NCI-H146 (cell line): ENCODE data around the gene TMPRSS4.

Experiments used
- DNase-seq: peaks from one replicate; lab custom pipeline; 2025; lab: John Stamatoyannopoulos, UW

Gene TMPRSS4

GRCh38 chr11:118136341-118136740 is 59.5 kb downstream of the TMPRSS4 start:
- no peak for DNase-seq

GRCh38 chr11:118136801-118137200 is 59.9 kb downstream of the TMPRSS4 start:
- DNase-seq: no peak

GRCh38 chr11:118138839-118139420 is 62.1 kb downstream of the TMPRSS4 start:
- DNase-seq: no peak

- no peak for DNase-seq
These were observed 62.7 kb downstream of the TMPRSS4 start for GRCh38 chr11:118139578-118139977.

GRCh38 chr11:118142081-118142480 is 65.2 kb downstream of the TMPRSS4 start:
- DNase-seq: no peak

- DNase-seq: peak; percentile 25
These were observed 65.9 kb downstream of the TMPRSS4 start for GRCh38 chr11:118142809-118143208.

- DNase-seq: no peak
These were observed 66.8 kb downstream of the TMPRSS4 start for GRCh38 chr11:118143661-118144185.

GRCh38 chr11:118144301-118145268 is 67.7 kb downstream of the TMPRSS4 start:
- no peak for DNase-seq

GRCh38 chr11:118145285-118146227 is 68.7 kb downstream of the TMPRSS4 start:
- DNase-seq: peak; percentile 81

- no peak for DNase-seq
These were observed 69.7 kb downstream of the TMPRSS4 start for GRCh38 chr11:118146554-118146953.

- no peak for DNase-seq
These were observed 70.6 kb downstream of the TMPRSS4 start for GRCh38 chr11:118147502-118147901.

- no peak for DNase-seq
These were observed 71.4 kb downstream of the TMPRSS4 start for GRCh38 chr11:118148240-118148639.

GRCh38 chr11:118148856-118149255 is 72.0 kb downstream of the TMPRSS4 start:
- DNase-seq: no peak

GRCh38 chr11:118149493-118149892 is 72.6 kb downstream of the TMPRSS4 start:
- DNase-seq: no peak

- DNase-seq: no peak
These were observed 74.6 kb downstream of the TMPRSS4 start for GRCh38 chr11:118151431-118151830.

- DNase-seq: no peak
These were observed 75.2 kb downstream of the TMPRSS4 start for GRCh38 chr11:118152020-118152551.

- DNase-seq: peak; percentile 63
These were observed 75.9 kb downstream of the TMPRSS4 start, which contains the start of gene SCN4B for GRCh38 chr11:118152552-118153471. SCN4B (minus strand) TSS chr11:118152823; CDS start chr11:118152673, 150 bp downstream.

- DNase-seq: no peak
These were observed 76.6 kb downstream of the TMPRSS4 start for GRCh38 chr11:118153516-118153915.

- DNase-seq: no peak
These were observed 77.1 kb downstream of the TMPRSS4 start for GRCh38 chr11:118153976-118154375.

GRCh38 chr11:118154641-118155040 is 77.8 kb downstream of the TMPRSS4 start:
- DNase-seq: no peak
